SK-N-SH treated with all-trans-retinoic acid at 6 μM for 48 hours (cell line): Measurements from ENCODE around the gene FLT3.

Experiments
- RARB ChIP-seq: fragments of 250-450 bp; sonication (Bioruptor Pico); IDR thresholded peaks from 2 replicates; pipeline ENCODE4 v1.8.0; 2021; ENCODE audit warnings: mild to moderate bottlenecking, moderate library complexity
- TF ChIP-seq, protein P1 (sequence below): fragments of 250-450 bp; sonication (Bioruptor Pico); IDR thresholded peaks from 2 replicates; pipeline ENCODE4 v1.5.1; 2021; ENCODE audit warnings: mild to moderate bottlenecking, moderate library complexity
- TF ChIP-seq, protein P2 (sequence below): fragments of 250-450 bp; sonication (Bioruptor Pico); IDR thresholded peaks from 2 replicates; pipeline ENCODE4 v1.5.1; 2020; ENCODE audit warnings: low read depth, mild to moderate bottlenecking, moderate library complexity

DNA sequence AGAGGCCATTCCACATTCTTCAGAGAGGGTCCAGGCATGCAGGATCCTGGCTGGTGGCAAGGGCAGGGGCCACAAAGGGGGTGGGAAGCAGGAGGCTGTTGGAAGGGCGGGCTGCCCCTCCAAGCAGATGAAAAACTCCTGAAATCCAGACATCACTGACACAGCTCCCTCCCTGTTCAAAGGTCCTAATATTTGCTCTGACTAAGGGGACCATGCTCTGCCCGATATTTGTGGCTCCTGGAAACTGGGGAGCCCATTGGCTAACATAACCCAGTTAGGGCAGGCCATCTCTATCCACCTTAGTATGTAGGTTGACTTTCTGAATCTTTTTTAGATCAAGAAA is 127.9 kb downstream of the FLT3 start:
- TF ChIP-seq, protein P1, sequence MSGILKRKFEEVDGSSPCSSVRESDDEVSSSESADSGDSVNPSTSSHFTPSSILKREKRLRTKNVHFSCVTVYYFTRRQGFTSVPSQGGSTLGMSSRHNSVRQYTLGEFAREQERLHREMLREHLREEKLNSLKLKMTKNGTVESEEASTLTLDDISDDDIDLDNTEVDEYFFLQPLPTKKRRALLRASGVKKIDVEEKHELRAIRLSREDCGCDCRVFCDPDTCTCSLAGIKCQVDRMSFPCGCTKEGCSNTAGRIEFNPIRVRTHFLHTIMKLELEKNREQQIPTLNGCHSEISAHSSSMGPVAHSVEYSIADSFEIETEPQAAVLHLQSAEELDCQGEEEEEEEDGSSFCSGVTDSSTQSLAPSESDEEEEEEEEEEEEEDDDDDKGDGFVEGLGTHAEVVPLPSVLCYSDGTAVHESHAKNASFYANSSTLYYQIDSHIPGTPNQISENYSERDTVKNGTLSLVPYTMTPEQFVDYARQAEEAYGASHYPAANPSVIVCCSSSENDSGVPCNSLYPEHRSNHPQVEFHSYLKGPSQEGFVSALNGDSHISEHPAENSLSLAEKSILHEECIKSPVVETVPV, result no peak
- no peak for TF ChIP-seq RARB (CRISPR knock-in tag)
- TF ChIP-seq, protein P2, sequence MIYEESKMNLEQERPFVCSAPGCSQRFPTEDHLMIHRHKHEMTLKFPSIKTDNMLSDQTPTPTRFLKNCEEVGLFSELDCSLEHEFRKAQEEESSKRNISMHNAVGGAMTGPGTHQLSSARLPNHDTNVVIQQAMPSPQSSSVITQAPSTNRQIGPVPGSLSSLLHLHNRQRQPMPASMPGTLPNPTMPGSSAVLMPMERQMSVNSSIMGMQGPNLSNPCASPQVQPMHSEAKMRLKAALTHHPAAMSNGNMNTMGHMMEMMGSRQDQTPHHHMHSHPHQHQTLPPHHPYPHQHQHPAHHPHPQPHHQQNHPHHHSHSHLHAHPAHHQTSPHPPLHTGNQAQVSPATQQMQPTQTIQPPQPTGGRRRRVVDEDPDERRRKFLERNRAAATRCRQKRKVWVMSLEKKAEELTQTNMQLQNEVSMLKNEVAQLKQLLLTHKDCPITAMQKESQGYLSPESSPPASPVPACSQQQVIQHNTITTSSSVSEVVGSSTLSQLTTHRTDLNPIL, result no peak
